WTC11 (cell line): Measurements from ENCODE around the gene HES2. TPM values are rescaled to one million over a fixed set of nuclear protein-coding genes. Genes with fewer than 3 reads are reported as not detected.
A peak's percentile ranks its signal among the peaks of the same experiment; 100 is the strongest.

Experiments used
- ATF3 ChIP-seq: sonication (generic); formaldehyde crosslinking; conservative IDR thresholded peaks from 2 replicates; pipeline ENCODE4 v1.8.1; 2022; ENCODE audit warnings: mild to moderate bottlenecking, missing genetic modification reagents
- CDX4 ChIP-seq: fragments of 250-450 bp; sonication (Bioruptor Pico); IDR thresholded peaks from 2 replicates; pipeline ENCODE4 v1.9.0; 2021; ENCODE audit warnings: moderate library complexity, mild to moderate bottlenecking, inconsistent platforms, borderline replicate concordance
- ELF4 ChIP-seq: sonication (generic); formaldehyde crosslinking; IDR thresholded peaks from 2 replicates; pipeline ENCODE4 v1.8.1; 2022; ENCODE audit warnings: low read depth, mild to moderate bottlenecking, moderate library complexity, missing genetic modification reagents
- ETV6 ChIP-seq: sonication (generic); formaldehyde crosslinking; IDR thresholded peaks from 2 replicates; pipeline ENCODE4 v1.8.1; 2022; ENCODE audit warnings: mild to moderate bottlenecking, missing genetic modification reagents
- FOXJ3 ChIP-seq: sonication (generic); formaldehyde crosslinking; IDR thresholded peaks from 2 replicates; pipeline ENCODE4 v1.9.0; 2021; ENCODE audit warnings: missing genetic modification reagents, mild to moderate bottlenecking, borderline replicate concordance
- GABPB1 ChIP-seq: sonication (generic); formaldehyde crosslinking; IDR thresholded peaks from 2 replicates; pipeline ENCODE4 v1.8.1; 2023; ENCODE audit warnings: mild to moderate bottlenecking, missing genetic modification reagents
- GTF2I ChIP-seq: fragments of 250-450 bp; sonication (Bioruptor Pico); conservative IDR thresholded peaks from 2 replicates; pipeline ENCODE4 v1.4.0; 2021; ENCODE audit warnings: mild to moderate bottlenecking
- JAZF1 ChIP-seq: fragments of 250-450 bp; sonication (Bioruptor Pico); IDR thresholded peaks from 2 replicates; pipeline ENCODE4 v1.9.0; 2021; ENCODE audit warnings: moderate library complexity, mild to moderate bottlenecking, inconsistent platforms
- KAT7 ChIP-seq: sonication (generic); formaldehyde crosslinking; IDR thresholded peaks from 2 replicates; pipeline ENCODE4 v1.8.1; 2023; ENCODE audit warnings: missing genetic modification reagents, mild to moderate bottlenecking, borderline replicate concordance
- MYBL2 ChIP-seq: sonication (generic); formaldehyde crosslinking; IDR thresholded peaks from 2 replicates; pipeline ENCODE4 v1.8.1; 2023; ENCODE audit warnings: mild to moderate bottlenecking, moderate library complexity, missing genetic modification reagents
- NFATC4 ChIP-seq: fragments of 250-450 bp; sonication (Bioruptor Pico); IDR thresholded peaks from 2 replicates; pipeline ENCODE4 v1.9.0; 2021; ENCODE audit warnings: mild to moderate bottlenecking
- PREB ChIP-seq: sonication (generic); formaldehyde crosslinking; IDR thresholded peaks from 2 replicates; pipeline ENCODE4 v1.8.1; 2022; ENCODE audit warnings: mild to moderate bottlenecking, missing genetic modification reagents, moderate library complexity, borderline replicate concordance
- PRRX2 ChIP-seq: fragments of 250-450 bp; sonication (Bioruptor Pico); IDR thresholded peaks from 2 replicates; pipeline ENCODE4 v1.8.0; 2021; ENCODE audit warnings: mild to moderate bottlenecking
- SMAD3 ChIP-seq: sonication (generic); formaldehyde crosslinking; IDR thresholded peaks from 2 replicates; pipeline ENCODE4 v1.8.0; 2022; ENCODE audit warnings: missing genetic modification reagents, mild to moderate bottlenecking, borderline replicate concordance
- TCF7 ChIP-seq: sonication (generic); formaldehyde crosslinking; IDR thresholded peaks from 2 replicates; pipeline ENCODE4 v1.8.0; 2022; ENCODE audit warnings: mild to moderate bottlenecking, low read depth, missing genetic modification reagents, moderate library complexity
- ZNF219 ChIP-seq: sonication (generic); formaldehyde crosslinking; IDR thresholded peaks from 2 replicates; pipeline ENCODE4 v1.8.0; 2023; ENCODE audit warnings: missing genetic modification reagents, mild to moderate bottlenecking, borderline replicate concordance
- ZNF232 ChIP-seq: sonication (generic); formaldehyde crosslinking; IDR thresholded peaks from 2 replicates; pipeline ENCODE4 v1.8.0; 2022; ENCODE audit warnings: mild to moderate bottlenecking, missing genetic modification reagents
- ZNF317 ChIP-seq: sonication (generic); formaldehyde crosslinking; IDR thresholded peaks from 2 replicates; pipeline ENCODE4 v1.8.1; 2023; ENCODE audit warnings: low read depth, mild to moderate bottlenecking, moderate library complexity, missing genetic modification reagents, borderline replicate concordance
- total RNA-seq: library from RNA; stranded (reverse); gene quantifications from 3 replicates; pipeline ENCODE4 v1.2.3, GENCODE V29; 2021
- TF ChIP-seq, protein P1 (sequence below): sonication (generic); formaldehyde crosslinking; IDR thresholded peaks from 2 replicates; pipeline ENCODE4 v1.8.0; 2022; ENCODE audit warnings: mild to moderate bottlenecking, missing genetic modification reagents
- TF ChIP-seq, protein P2 (sequence below): sonication (generic); formaldehyde crosslinking; IDR thresholded peaks from 2 replicates; pipeline ENCODE4 v1.8.1; 2022; ENCODE audit warnings: low read depth, missing genetic modification reagents, borderline replicate concordance
- TF ChIP-seq, protein P3 (sequence below): fragments of 250-450 bp; sonication (Bioruptor Pico); IDR thresholded peaks from 2 replicates; pipeline ENCODE4 v1.9.0; 2021; ENCODE audit warnings: mild to moderate bottlenecking, borderline replicate concordance
- TF ChIP-seq, protein P4 (sequence below): fragments of 250-450 bp; sonication (Bioruptor Pico); IDR thresholded peaks from 2 replicates; pipeline ENCODE4 v1.8.0; 2021; ENCODE audit warnings: mild to moderate bottlenecking
- TF ChIP-seq, protein P5 (sequence below): fragments of 200-600 bp; IDR thresholded peaks from 2 replicates; pipeline ENCODE4 v1.8.0; 2022; ENCODE audit warnings: antibody characterized with exemption

The HES2 gene
- total RNA-seq, 1 experiment from 2014 or later, result 2.7 TPM

- TF ChIP-seq ETV6 (CRISPR knock-in tag), result no peak
- TF ChIP-seq, protein P1, sequence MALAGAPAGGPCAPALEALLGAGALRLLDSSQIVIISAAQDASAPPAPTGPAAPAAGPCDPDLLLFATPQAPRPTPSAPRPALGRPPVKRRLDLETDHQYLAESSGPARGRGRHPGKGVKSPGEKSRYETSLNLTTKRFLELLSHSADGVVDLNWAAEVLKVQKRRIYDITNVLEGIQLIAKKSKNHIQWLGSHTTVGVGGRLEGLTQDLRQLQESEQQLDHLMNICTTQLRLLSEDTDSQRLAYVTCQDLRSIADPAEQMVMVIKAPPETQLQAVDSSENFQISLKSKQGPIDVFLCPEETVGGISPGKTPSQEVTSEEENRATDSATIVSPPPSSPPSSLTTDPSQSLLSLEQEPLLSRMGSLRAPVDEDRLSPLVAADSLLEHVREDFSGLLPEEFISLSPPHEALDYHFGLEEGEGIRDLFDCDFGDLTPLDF (CRISPR knock-in tag), result no peak
- no peak for TF ChIP-seq TCF7 (CRISPR knock-in tag)
- TF ChIP-seq PRRX2 (CRISPR knock-in tag), result no peak
- no peak for TF ChIP-seq KAT7 (CRISPR knock-in tag)
- TF ChIP-seq, protein P2, sequence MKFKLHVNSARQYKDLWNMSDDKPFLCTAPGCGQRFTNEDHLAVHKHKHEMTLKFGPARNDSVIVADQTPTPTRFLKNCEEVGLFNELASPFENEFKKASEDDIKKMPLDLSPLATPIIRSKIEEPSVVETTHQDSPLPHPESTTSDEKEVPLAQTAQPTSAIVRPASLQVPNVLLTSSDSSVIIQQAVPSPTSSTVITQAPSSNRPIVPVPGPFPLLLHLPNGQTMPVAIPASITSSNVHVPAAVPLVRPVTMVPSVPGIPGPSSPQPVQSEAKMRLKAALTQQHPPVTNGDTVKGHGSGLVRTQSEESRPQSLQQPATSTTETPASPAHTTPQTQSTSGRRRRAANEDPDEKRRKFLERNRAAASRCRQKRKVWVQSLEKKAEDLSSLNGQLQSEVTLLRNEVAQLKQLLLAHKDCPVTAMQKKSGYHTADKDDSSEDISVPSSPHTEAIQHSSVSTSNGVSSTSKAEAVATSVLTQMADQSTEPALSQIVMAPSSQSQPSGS, result no peak
- TF ChIP-seq NFATC4 (CRISPR knock-in tag), result no peak
- TF ChIP-seq, protein P3, sequence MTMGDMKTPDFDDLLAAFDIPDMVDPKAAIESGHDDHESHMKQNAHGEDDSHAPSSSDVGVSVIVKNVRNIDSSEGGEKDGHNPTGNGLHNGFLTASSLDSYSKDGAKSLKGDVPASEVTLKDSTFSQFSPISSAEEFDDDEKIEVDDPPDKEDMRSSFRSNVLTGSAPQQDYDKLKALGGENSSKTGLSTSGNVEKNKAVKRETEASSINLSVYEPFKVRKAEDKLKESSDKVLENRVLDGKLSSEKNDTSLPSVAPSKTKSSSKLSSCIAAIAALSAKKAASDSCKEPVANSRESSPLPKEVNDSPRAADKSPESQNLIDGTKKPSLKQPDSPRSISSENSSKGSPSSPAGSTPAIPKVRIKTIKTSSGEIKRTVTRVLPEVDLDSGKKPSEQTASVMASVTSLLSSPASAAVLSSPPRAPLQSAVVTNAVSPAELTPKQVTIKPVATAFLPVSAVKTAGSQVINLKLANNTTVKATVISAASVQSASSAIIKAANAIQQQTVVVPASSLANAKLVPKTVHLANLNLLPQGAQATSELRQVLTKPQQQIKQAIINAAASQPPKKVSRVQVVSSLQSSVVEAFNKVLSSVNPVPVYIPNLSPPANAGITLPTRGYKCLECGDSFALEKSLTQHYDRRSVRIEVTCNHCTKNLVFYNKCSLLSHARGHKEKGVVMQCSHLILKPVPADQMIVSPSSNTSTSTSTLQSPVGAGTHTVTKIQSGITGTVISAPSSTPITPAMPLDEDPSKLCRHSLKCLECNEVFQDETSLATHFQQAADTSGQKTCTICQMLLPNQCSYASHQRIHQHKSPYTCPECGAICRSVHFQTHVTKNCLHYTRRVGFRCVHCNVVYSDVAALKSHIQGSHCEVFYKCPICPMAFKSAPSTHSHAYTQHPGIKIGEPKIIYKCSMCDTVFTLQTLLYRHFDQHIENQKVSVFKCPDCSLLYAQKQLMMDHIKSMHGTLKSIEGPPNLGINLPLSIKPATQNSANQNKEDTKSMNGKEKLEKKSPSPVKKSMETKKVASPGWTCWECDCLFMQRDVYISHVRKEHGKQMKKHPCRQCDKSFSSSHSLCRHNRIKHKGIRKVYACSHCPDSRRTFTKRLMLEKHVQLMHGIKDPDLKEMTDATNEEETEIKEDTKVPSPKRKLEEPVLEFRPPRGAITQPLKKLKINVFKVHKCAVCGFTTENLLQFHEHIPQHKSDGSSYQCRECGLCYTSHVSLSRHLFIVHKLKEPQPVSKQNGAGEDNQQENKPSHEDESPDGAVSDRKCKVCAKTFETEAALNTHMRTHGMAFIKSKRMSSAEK (CRISPR knock-in tag), result no peak
- TF ChIP-seq GABPB1 (CRISPR knock-in tag), result no peak
- TF ChIP-seq JAZF1 (CRISPR knock-in tag), result no peak
- TF ChIP-seq, protein P4, sequence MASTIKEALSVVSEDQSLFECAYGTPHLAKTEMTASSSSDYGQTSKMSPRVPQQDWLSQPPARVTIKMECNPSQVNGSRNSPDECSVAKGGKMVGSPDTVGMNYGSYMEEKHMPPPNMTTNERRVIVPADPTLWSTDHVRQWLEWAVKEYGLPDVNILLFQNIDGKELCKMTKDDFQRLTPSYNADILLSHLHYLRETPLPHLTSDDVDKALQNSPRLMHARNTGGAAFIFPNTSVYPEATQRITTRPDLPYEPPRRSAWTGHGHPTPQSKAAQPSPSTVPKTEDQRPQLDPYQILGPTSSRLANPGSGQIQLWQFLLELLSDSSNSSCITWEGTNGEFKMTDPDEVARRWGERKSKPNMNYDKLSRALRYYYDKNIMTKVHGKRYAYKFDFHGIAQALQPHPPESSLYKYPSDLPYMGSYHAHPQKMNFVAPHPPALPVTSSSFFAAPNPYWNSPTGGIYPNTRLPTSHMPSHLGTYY (CRISPR knock-in tag), result no peak
- no peak for TF ChIP-seq FOXJ3 (CRISPR knock-in tag)
- TF ChIP-seq ZNF317 (CRISPR knock-in tag), result no peak
- 0 out of 2 replicates have a peak, but pooled peaks have one; percentile 28 for TF ChIP-seq MYBL2 (CRISPR knock-in tag)
- TF ChIP-seq PREB, result no peak
- TF ChIP-seq, protein P5, sequence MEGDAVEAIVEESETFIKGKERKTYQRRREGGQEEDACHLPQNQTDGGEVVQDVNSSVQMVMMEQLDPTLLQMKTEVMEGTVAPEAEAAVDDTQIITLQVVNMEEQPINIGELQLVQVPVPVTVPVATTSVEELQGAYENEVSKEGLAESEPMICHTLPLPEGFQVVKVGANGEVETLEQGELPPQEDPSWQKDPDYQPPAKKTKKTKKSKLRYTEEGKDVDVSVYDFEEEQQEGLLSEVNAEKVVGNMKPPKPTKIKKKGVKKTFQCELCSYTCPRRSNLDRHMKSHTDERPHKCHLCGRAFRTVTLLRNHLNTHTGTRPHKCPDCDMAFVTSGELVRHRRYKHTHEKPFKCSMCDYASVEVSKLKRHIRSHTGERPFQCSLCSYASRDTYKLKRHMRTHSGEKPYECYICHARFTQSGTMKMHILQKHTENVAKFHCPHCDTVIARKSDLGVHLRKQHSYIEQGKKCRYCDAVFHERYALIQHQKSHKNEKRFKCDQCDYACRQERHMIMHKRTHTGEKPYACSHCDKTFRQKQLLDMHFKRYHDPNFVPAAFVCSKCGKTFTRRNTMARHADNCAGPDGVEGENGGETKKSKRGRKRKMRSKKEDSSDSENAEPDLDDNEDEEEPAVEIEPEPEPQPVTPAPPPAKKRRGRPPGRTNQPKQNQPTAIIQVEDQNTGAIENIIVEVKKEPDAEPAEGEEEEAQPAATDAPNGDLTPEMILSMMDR, result no peak
- no peak for TF ChIP-seq CDX4 (CRISPR knock-in tag)
- TF ChIP-seq ELF4, result no peak
- no peak for TF ChIP-seq ZNF232 (CRISPR knock-in tag)
- no peak for TF ChIP-seq ATF3 (CRISPR knock-in tag)
- no peak for TF ChIP-seq ZNF219
- no peak for TF ChIP-seq SMAD3 (CRISPR knock-in tag)
- TF ChIP-seq GTF2I, result no peak
Observed at GRCh38 chr1:6385488-6386191, 34.1 kb downstream of the HES2 start (continued).
